Gastroesophageal sphincter (tissue), 2 donors: Measurements from ENCODE around the gene SLC38A10.

Source experiments
- EP300 ChIP-seq: sonication (generic); formaldehyde crosslinking; IDR thresholded peaks from one replicate; pipeline ENCODE4 v1.6.1; 2017; ENCODE audit warnings: antibody characterized with exemption, mild to moderate bottlenecking
- POLR2A ChIP-seq, 2 donors: fragments of 450-650 bp; IDR thresholded peaks; one replicate each; pipeline ENCODE4 v1.6.1; 2017; ENCODE audit warnings: antibody characterized with exemption in 2 of 2, mild to moderate bottlenecking in 2 of 2, moderate library complexity in 1 of 2

GRCh38 chr17:81282141-81282540 lies 13.0 kb downstream of the SLC38A10 start:
- TF ChIP-seq POLR2A (IDR thresholded peaks at IDR 0.05), result no peak
- TF ChIP-seq EP300, result no peak
